Fibroblast of lung (primary cell): ENCODE results near the gene PMEPA1. TPM values are rescaled to one million over a fixed set of nuclear protein-coding genes. Genes with fewer than 3 reads are reported as not detected.
"Not testable (repeated sequence)": the region's sequence is repeated elsewhere in the genome, so short reads cannot be mapped to it uniquely, and the experiment has no call there.

Source experiments
- DNase-seq, 2 donors: peaks; one replicate each; pipeline versions ENCODE4 v3.0.0 to v3.0.0-alpha.2; 2010; ENCODE audit warnings: low read depth in 2 of 2
- H2AFZ ChIP-seq: 2 replicates; pipeline ENCODE4 v1.5.1; 2012; ENCODE audit warnings: low read length, control low read depth, inconsistent platforms
- H3K27ac ChIP-seq: 2 replicates; pipeline ENCODE4 v1.5.1; 2011; ENCODE audit warnings: low read length, control low read depth; ENCODE audit not compliant: insufficient read depth
- H3K27me3 ChIP-seq: 2 replicates; pipeline ENCODE4 v1.5.1; 2011; ENCODE audit warnings: mild to moderate bottlenecking, low read length; ENCODE audit not compliant: control insufficient read depth, insufficient read depth
- H3K36me3 ChIP-seq: 2 replicates; pipeline ENCODE4 v1.5.1; 2011; ENCODE audit warnings: low read length; ENCODE audit not compliant: control insufficient read depth, insufficient read depth
- H3K4me1 ChIP-seq: 2 replicates; pipeline ENCODE4 v1.5.1; 2011; ENCODE audit warnings: low read length; ENCODE audit not compliant: control insufficient read depth, insufficient read depth; ENCODE audit errors: extremely low read depth
- H3K4me2 ChIP-seq: 2 replicates; pipeline ENCODE4 v1.5.1; 2011; ENCODE audit warnings: low read length, control low read depth; ENCODE audit not compliant: insufficient read depth; ENCODE audit errors: extremely low read depth
- H3K4me3 ChIP-seq, 4 experiments: fragments of 200-600 bp in 1 of 4; sonication (generic) in 1 of 4; replicated peaks in 1 of 4; 2 replicates each; pipeline ENCODE4 v1.5.1; 2011 to 2016; ENCODE audit warnings: low read length in 4 of 4, low read depth in 3 of 4, mild to moderate bottlenecking in 3 of 4, control low read depth in 2 of 4, inconsistent platforms in 1 of 4, mixed read lengths in 1 of 4; ENCODE audit not compliant: insufficient read depth in 1 of 4; ENCODE audit errors: control extremely low read depth in 1 of 4
- H3K79me2 ChIP-seq: 2 replicates; pipeline ENCODE4 v1.5.1; 2012; ENCODE audit warnings: mild to moderate bottlenecking, low read length, inconsistent platforms; ENCODE audit not compliant: control insufficient read depth, insufficient read depth
- H3K9ac ChIP-seq: 2 replicates; pipeline ENCODE4 v1.5.1; 2011; ENCODE audit warnings: mild to moderate bottlenecking, low read length, control low read depth; ENCODE audit not compliant: insufficient read depth
- H3K9me3 ChIP-seq: 2 replicates; pipeline ENCODE4 v1.5.1; 2012; ENCODE audit warnings: low read depth, low read length; ENCODE audit not compliant: control insufficient read depth, insufficient read depth
- H4K20me1 ChIP-seq: 2 replicates; pipeline ENCODE4 v1.5.1; 2011; ENCODE audit warnings: low read length; ENCODE audit not compliant: control insufficient read depth, insufficient read depth; ENCODE audit errors: extremely low read depth
- CTCF ChIP-seq, 2 donors: IDR thresholded peaks in 1 of 2; conservative IDR thresholded peaks in 1 of 2; 1 replicate in 1 of 2; 2 replicates in 1 of 2; pipeline ENCODE4 v1.5.1; 2011 to 2012; ENCODE audit warnings: low read length in 2 of 2, control low read depth in 1 of 2, inconsistent platforms in 1 of 2, low read depth in 1 of 2, mild to moderate bottlenecking in 1 of 2
- EZH2 ChIP-seq: IDR thresholded peaks from 2 replicates; pipeline ENCODE4 v1.5.1; 2012; ENCODE audit warnings: low read length, control low read depth, mild to moderate bottlenecking; ENCODE audit errors: missing control alignments
- polyA plus RNA-seq, 2 donors: library from polyadenylated mRNA; depleted of rRNA in 1 of 2; stranded (reverse) in 1 of 2; unstranded in 1 of 2; fragments of >200 nt; gene quantifications; 2 replicates each; pipeline ENCODE4 v1.2.1, GENCODE V29; 2011 to 2012; ENCODE audit warnings: missing spikeins in 1 of 2
- total RNA-seq: library from RNA; depleted of rRNA; stranded (reverse); fragments of >200 nt; gene quantifications from 2 replicates; pipeline ENCODE4 v1.2.1, GENCODE V29; 2014

PMEPA1 gene
- total and polyA plus RNA-seq, 2 donors (not counting 1 experiment from before 2014, with no cell fraction given), result 0.19 to 0.33 TPM

GRCh38 chr20:57633945-57634491, 75.8 kb downstream of the PMEPA1 start:
- no peaks in the 10 kb centered on the region for H3K9me3 ChIP-seq
- TF ChIP-seq EZH2 (no peak), CTCF (conservative IDR thresholded peaks at IDR 0.05 in 1 of 2, IDR thresholded peaks at IDR 0.05 in 1 of 2; ENCODE audit: low read depth in 1 of 2, low read length in 2 of 2) (no peak)
- H3K9ac ChIP-seq, result no peak overlapping the region
- H3K27me3 ChIP-seq, result no peaks in the 10 kb centered on the region
- no peaks in the 10 kb centered on the region for H3K4me1 ChIP-seq
- no peak overlapping the region for H3K27ac ChIP-seq
- no peak overlapping the region for H2AFZ ChIP-seq
- no peaks in the 10 kb centered on the region for H3K36me3 ChIP-seq
- DNase-seq, result no peak
- no peaks in the 10 kb centered on the region for H4K20me1 ChIP-seq
- no peaks in the 10 kb centered on the region for H3K79me2 ChIP-seq
- H3K4me2 ChIP-seq, result no peak overlapping the region
- H3K4me3 ChIP-seq, result no peak overlapping the region

- Histone ChIP-seq H3K79me2 (no peaks in the 10 kb centered on the region), H3K9me3 (no peaks in the 10 kb centered on the region), H2AFZ (no peak overlapping the region), H3K9ac (no peak overlapping the region), H3K27me3 (no peaks in the 10 kb centered on the region), H3K4me1 (no peaks in the 10 kb centered on the region), H4K20me1 (no peaks in the 10 kb centered on the region), H3K4me3 (no peak overlapping the region), H3K36me3 (no peaks in the 10 kb centered on the region), H3K4me2 (no peak overlapping the region), H3K27ac (no peak overlapping the region)
- no peak for TF ChIP-seq EZH2
- TF ChIP-seq CTCF (conservative IDR thresholded peaks at IDR 0.05 in 1 of 2, IDR thresholded peaks at IDR 0.05 in 1 of 2; ENCODE audit: low read depth in 1 of 2, low read length in 2 of 2), result no peak
- DNase-seq, result no peak
Observed at GRCh38 chr20:57632286-57632685, 77.5 kb downstream of the PMEPA1 start.

- Histone ChIP-seq H3K4me2 (no peak overlapping the region), H3K9ac (no peak overlapping the region), H3K9me3 (no peaks in the 10 kb centered on the region), H3K4me1 (no peaks in the 10 kb centered on the region), H3K79me2 (no peaks in the 10 kb centered on the region), H4K20me1 (no peaks in the 10 kb centered on the region), H2AFZ (no peak overlapping the region), H3K4me3 (no peak overlapping the region), H3K27ac (no peak overlapping the region), H3K27me3 (no peaks in the 10 kb centered on the region), H3K36me3 (no peaks in the 10 kb centered on the region)
- no peak for TF ChIP-seq CTCF (conservative IDR thresholded peaks at IDR 0.05 in 1 of 2, IDR thresholded peaks at IDR 0.05 in 1 of 2; ENCODE audit: low read depth in 1 of 2, low read length in 2 of 2)
- no peak for TF ChIP-seq EZH2
- no peak for DNase-seq
Observed at GRCh38 chr20:57630061-57630460, 79.8 kb downstream of the PMEPA1 start.

GRCh38 chr20:57629491-57629901, 80.3 kb downstream of the PMEPA1 start:
- not testable (repeated sequence) for H3K27me3 ChIP-seq, H3K9me3 ChIP-seq, H3K4me3 ChIP-seq, H3K9ac ChIP-seq, H2AFZ ChIP-seq, DNase-seq, H3K36me3 ChIP-seq, H3K79me2 ChIP-seq, H3K27ac ChIP-seq, H3K4me2 ChIP-seq, H4K20me1 ChIP-seq, H3K4me1 ChIP-seq

- H3K4me2 ChIP-seq, H3K9ac ChIP-seq: not testable (repeated sequence)
Observed at GRCh38 chr20:57628962-57629308, 80.9 kb downstream of the PMEPA1 start.

More at GRCh38 chr20:57628962-57629308, 80.9 kb downstream of the PMEPA1 start:
- not testable (repeated sequence) for H3K27me3 ChIP-seq, DNase-seq, H3K4me1 ChIP-seq, H3K4me3 ChIP-seq, H2AFZ ChIP-seq, H3K9me3 ChIP-seq, H4K20me1 ChIP-seq, H3K36me3 ChIP-seq, H3K27ac ChIP-seq, H3K79me2 ChIP-seq
